ENCODE results near the gene GRIN1. TPM values are rescaled to one million over a fixed set of nuclear protein-coding genes. Genes with fewer than 3 reads are reported as not detected.

GRIN1 gene
- polyA plus RNA-seq, 2 of the 4 experiments (the other 2 are of a cell fraction), result 0.13 to 0.45 TPM

- Histone ChIP-seq H3K27ac (no peak overlapping the region), H3K4me3 (no peak overlapping the region), H3K9me3 (no peaks in the 10 kb centered on the region), H3K4me2 (no peak overlapping the region), H3K4me1 (no peaks in the 10 kb centered on the region)
- TF ChIP-seq RARB (CRISPR knock-in tag; IDR thresholded peaks at IDR 0.05) (no peak), PHF8 (IDR thresholded peaks at IDR 0.05; ENCODE audit: borderline replicate concordance, low read depth) (no peak), MAFK (IDR thresholded peaks at IDR 0.05; ENCODE audit: partially characterized antibody) (no peak), BHLHE40 (IDR thresholded peaks at IDR 0.05; ENCODE audit: low read depth, low read length) (no peak), MAX (IDR thresholded peaks at IDR 0.05) (no peak), ZFP36 (IDR thresholded peaks at IDR 0.05; ENCODE audit: borderline replicate concordance, partially characterized antibody) (no peak), EHMT2 (IDR thresholded peaks at IDR 0.05; ENCODE audit: low read depth) (no peak), POLR2A (IDR thresholded peaks at IDR 0.05; ENCODE audit: low read length) (no peak), NFE2L2 (conservative IDR thresholded peaks at IDR 0.05; ENCODE audit: low read length) (no peak)
- DNase-seq (ENCODE audit: low read depth in 1 of 2, low spot score in 1 of 2) (no peak), ATAC-seq (peak; percentile 40 to 63; a peak in 3 of 6 replicates), FAIRE-seq (no peak)
- ChIA-PET POLR2A (interaction anchor here (0.5 to 0.8 kb wide), 2 partner anchors 9 to 128 kb away, joined by 3 to 4 read pairs; partner anchors contain the start of gene MAN1B1), CTCF (interaction anchor here (0.7 to 24.0 kb wide), 13 partner anchors 10 to 188 kb away, joined by 3 to 321 read pairs (median 4); partner anchors contain the start of genes ANAPC2, MAN1B1, SAPCD2 and SSNA1)
- WGBS (ENCODE audit: missing lambda C conversion rate), result 81% methylated on average over 30 of the region's 30 CpGs
Measured at GRCh38 chr9:137095664-137096517, 43.1 kb upstream of the GRIN1 start.

GRCh38 chr9:137096785-137097546 is 42.0 kb upstream of the GRIN1 start:
- TF ChIP-seq CHD4 (IDR thresholded peaks at IDR 0.05; ENCODE audit: borderline replicate concordance), result no peak
- no peak for TF ChIP-seq HEYL (CRISPR knock-in tag; IDR thresholded peaks at IDR 0.05)
- TF ChIP-seq HES2 (IDR thresholded peaks at IDR 0.05), result no peak
- no peak for TF ChIP-seq ZC3H11A (IDR thresholded peaks at IDR 0.05)
- TF ChIP-seq PHF8 (IDR thresholded peaks at IDR 0.05; ENCODE audit: borderline replicate concordance, low read depth), result no peak
- FAIRE-seq, result no peak
- no peak for ATAC-seq
- no peaks in the 10 kb centered on the region for H3K4me1 ChIP-seq
- DNase-seq (ENCODE audit: low read depth in 1 of 2, low spot score in 1 of 2), result no peak
- 93% methylated on average over 30 of the region's 31 CpGs for WGBS (ENCODE audit: missing lambda C conversion rate)
- H3K4me2 ChIP-seq, result no peak overlapping the region
- ChIA-PET CTCF (interaction anchor here (1.2 to 24.0 kb wide), 10 partner anchors 10 to 149 kb away, joined by 3 to 321 read pairs (median 4); partner anchors contain the start of genes ANAPC2, MAN1B1, SAPCD2 and SSNA1), POLR2A (interaction anchor here (0.8 kb wide), 1 partner anchor 10 kb away, joined by 3 read pairs; the partner anchor contains the start of gene MAN1B1)
- no peak overlapping the region for H3K4me3 ChIP-seq
- H3K9me3 ChIP-seq, result peaks cover 2% of the 10 kb centered on the region; the same call in 2 of the 3 replicates
- no peak overlapping the region for H3K27ac ChIP-seq

GRCh38 chr9:137097761-137098462 is 41.0 kb upstream of the GRIN1 start:
- ChIA-PET CTCF (interaction anchor here (1.3 to 24.0 kb wide), 5 partner anchors 12 to 69 kb away, joined by 3 to 321 read pairs (median 9); partner anchors contain the start of genes MAN1B1 and SAPCD2), POLR2A (interaction anchor here (0.8 kb wide), 1 partner anchor 11 kb away, joined by 4 read pairs; the partner anchor contains the start of gene MAN1B1)
- Histone ChIP-seq H3K4me1 (no peaks in the 10 kb centered on the region), H3K27ac (no peak overlapping the region), H3K9me3 (peaks cover 5% of the 10 kb centered on the region), H3K4me3 (no peak overlapping the region), H3K4me2 (no peak overlapping the region)
- no peak for ATAC-seq
- no peak for FAIRE-seq
- DNase-seq (ENCODE audit: low read depth in 1 of 2, low spot score in 1 of 2), result no peak
- 93% methylated on average over 10 of the region's 20 CpGs for WGBS (ENCODE audit: missing lambda C conversion rate)
- TF ChIP-seq JUNB (IDR thresholded peaks at IDR 0.05), result no peak
- TF ChIP-seq CTCF (IDR thresholded peaks at IDR 0.05), result no peak
- no peak for TF ChIP-seq EHMT2 (IDR thresholded peaks at IDR 0.05; ENCODE audit: low read depth)
- no peak for TF ChIP-seq KDM5A (IDR thresholded peaks at IDR 0.05)
- no peak for TF ChIP-seq MAZ (IDR thresholded peaks at IDR 0.05; ENCODE audit: borderline replicate concordance, low read depth, low read length)
